IMR-90 (cell line): ENCODE measurements around the gene DNPH1. TPM values are rescaled to one million over a fixed set of nuclear protein-coding genes. Genes with fewer than 3 reads are reported as not detected.

Experiments
- ATAC-seq: fragments of 200-7000 bp; cut with Tn5 transposase; 2 replicates; pipeline ENCODE4 v1.9.1; 2020; ENCODE audit warnings: low read depth, mild to moderate bottlenecking, moderate library complexity
- BruUV-seq: library from RNA; stranded (reverse); fragments of 400-500 nt; replicated peaks from 2 replicates; lab custom pipeline; 2021; lab: Mats Ljungman, UMichigan
- CTCF ChIA-PET: fragments of 300-600 bp; formaldehyde crosslinking; extraction: SDS; loops from one replicate; lab custom pipeline; 2021; ENCODE audit warnings: antibody characterized with exemption; lab: Yijun Ruan, JAX
- POLR2A ChIA-PET: fragments of 300-600 bp; sonication (Branson Sonifier 250); formaldehyde crosslinking; loops from one replicate; lab custom pipeline; 2022; ENCODE audit warnings: antibody characterized with exemption; ENCODE audit not compliant: unreplicated experiment; lab: Charles Lee
- DNase-seq: peaks from one replicate; pipeline ENCODE4 v3.0.0; 2013
- H2AFZ ChIP-seq: replicated peaks from 2 replicates; pipeline ENCODE3; 2013; ENCODE audit warnings: low read length, mild to moderate bottlenecking; ENCODE audit not compliant: poor library complexity
- H2AK5ac ChIP-seq: 2 replicates; pipeline ENCODE4 v1.6.1; 2013; ENCODE audit warnings: low read depth, low read length, inconsistent platforms
- H2AK9ac ChIP-seq: replicated peaks from 2 replicates; pipeline ENCODE3; 2013; ENCODE audit warnings: mild to moderate bottlenecking, low read depth, low read length, moderate library complexity; ENCODE audit not compliant: poor library complexity
- H2BK120ac ChIP-seq: 2 replicates; pipeline ENCODE4 v1.6.1; 2013; ENCODE audit warnings: low read depth, low read length, inconsistent platforms
- H2BK15ac ChIP-seq: 3 replicates; pipeline ENCODE4 v1.6.1; 2013; ENCODE audit warnings: low read depth, low read length, inconsistent platforms
- H2BK20ac ChIP-seq: 2 replicates; pipeline ENCODE4 v1.6.1; 2013; ENCODE audit warnings: low read depth, mild to moderate bottlenecking, inconsistent platforms, low read length, moderate library complexity
- H2BK5ac ChIP-seq: 2 replicates; pipeline ENCODE4 v1.6.1; 2013; ENCODE audit warnings: mild to moderate bottlenecking, low read depth, low read length, inconsistent platforms; ENCODE audit not compliant: poor library complexity, severe bottlenecking
- H3K14ac ChIP-seq: replicated peaks from 2 replicates; pipeline ENCODE4 v1.6.1; 2013; ENCODE audit warnings: low read depth, low read length, inconsistent platforms
- H3K18ac ChIP-seq: 2 replicates; pipeline ENCODE4 v1.6.1; 2013; ENCODE audit warnings: low read depth, low read length, control low read depth
- H3K23ac ChIP-seq: 2 replicates; pipeline ENCODE4 v1.6.1; 2013; ENCODE audit warnings: low read depth, low read length, inconsistent platforms
- H3K27ac ChIP-seq: 2 replicates; pipeline ENCODE4 v1.5.1; 2013; ENCODE audit warnings: mild to moderate bottlenecking, control low read depth, low read length; ENCODE audit not compliant: insufficient read depth
- H3K27me3 ChIP-seq: 2 replicates; pipeline ENCODE4 v1.6.1; 2013; ENCODE audit warnings: low read length; ENCODE audit not compliant: control insufficient read depth, insufficient read depth
- H3K36me3 ChIP-seq: 2 replicates; pipeline ENCODE4 v1.6.1; 2013; ENCODE audit warnings: low read length, mixed read lengths; ENCODE audit not compliant: control insufficient read depth, insufficient read depth
- H3K4ac ChIP-seq: 2 replicates; pipeline ENCODE4 v1.6.1; 2013; ENCODE audit warnings: low read depth, low read length, inconsistent platforms
- H3K4me1 ChIP-seq: 2 replicates; pipeline ENCODE4 v1.6.1; 2013; ENCODE audit warnings: low read length, mixed read lengths; ENCODE audit not compliant: control insufficient read depth, insufficient read depth
- H3K4me2 ChIP-seq: 2 replicates; pipeline ENCODE4 v1.6.1; 2013; ENCODE audit warnings: low read depth, mild to moderate bottlenecking, control low read depth, low read length, moderate library complexity
- H3K4me3 ChIP-seq: 2 replicates; pipeline ENCODE4 v1.5.1; 2013; ENCODE audit warnings: low read depth, mild to moderate bottlenecking, control low read depth, low read length, moderate library complexity; ENCODE audit not compliant: insufficient read depth
- H3K56ac ChIP-seq: 2 replicates; pipeline ENCODE4 v1.6.1; 2013; ENCODE audit warnings: low read length, inconsistent platforms; ENCODE audit not compliant: insufficient read depth; ENCODE audit errors: extremely low read depth
- H3K79me1 ChIP-seq, 2 experiments: 2 replicates each; pipeline ENCODE4 v1.6.1; 2013; ENCODE audit warnings: low read length in 2 of 2, inconsistent platforms in 1 of 2, low read depth in 1 of 2
- H3K9ac ChIP-seq: 2 replicates; pipeline ENCODE4 v1.6.1; 2013; ENCODE audit warnings: low read depth, low read length, control low read depth
- H3K9me1 ChIP-seq: 2 replicates; pipeline ENCODE4 v1.6.1; 2013; ENCODE audit warnings: low read length, inconsistent platforms; ENCODE audit not compliant: insufficient read depth
- H3K9me3 ChIP-seq: 2 replicates; pipeline ENCODE4 v1.6.1; 2013; ENCODE audit warnings: low read length; ENCODE audit not compliant: control insufficient read depth, insufficient read depth
- H4K20me1 ChIP-seq: 2 replicates; pipeline ENCODE4 v1.6.1; 2013; ENCODE audit warnings: low read length, inconsistent platforms; ENCODE audit not compliant: insufficient read depth
- H4K5ac ChIP-seq: 2 replicates; pipeline ENCODE4 v1.6.1; 2013; ENCODE audit warnings: mild to moderate bottlenecking, low read depth, low read length, control low read depth
- H4K8ac ChIP-seq, 2 experiments: 2 replicates each; pipeline ENCODE4 v1.6.1; 2013; ENCODE audit warnings: low read depth in 2 of 2, low read length in 2 of 2, control low read depth in 1 of 2, inconsistent platforms in 1 of 2
- H4K91ac ChIP-seq: 2 replicates; pipeline ENCODE4 v1.6.1; 2013; ENCODE audit warnings: low read depth, low read length, inconsistent platforms; ENCODE audit not compliant: insufficient read depth
- BHLHE40 ChIP-seq: fragments of 150-350 bp; IDR thresholded peaks from 2 replicates; pipeline ENCODE4 v1.6.1; 2016; ENCODE audit warnings: mild to moderate bottlenecking, low read depth, low read length
- CEBPB ChIP-seq: IDR thresholded peaks from 2 replicates; pipeline ENCODE4 v1.6.1; 2012; ENCODE audit warnings: low read depth, low read length, improper control_type of control experiment
- CTCF ChIP-seq: conservative IDR thresholded peaks from 2 replicates; pipeline ENCODE4 v1.5.1; 2012; ENCODE audit warnings: mild to moderate bottlenecking, low read depth, low read length, improper control_type of control experiment
- MAFK ChIP-seq: IDR thresholded peaks from 2 replicates; pipeline ENCODE4 v1.6.1; 2012; ENCODE audit warnings: low read depth, low read length, improper control_type of control experiment
- MXI1 ChIP-seq: IDR thresholded peaks from 2 replicates; pipeline ENCODE4 v1.6.1; 2012; ENCODE audit warnings: low read depth, mild to moderate bottlenecking, low read length, moderate library complexity, borderline replicate concordance
- NFE2L2 ChIP-seq: fragments of 150-350 bp; IDR thresholded peaks from 2 replicates; pipeline ENCODE4 v1.6.1; 2016; ENCODE audit warnings: low read depth, mild to moderate bottlenecking, low read length
- POLR2A ChIP-seq: IDR thresholded peaks from 2 replicates; pipeline ENCODE4 v1.6.1; 2012; ENCODE audit warnings: mild to moderate bottlenecking, low read depth, low read length
- RCOR1 ChIP-seq: IDR thresholded peaks from 2 replicates; pipeline ENCODE4 v1.6.1; 2012; ENCODE audit warnings: mild to moderate bottlenecking, low read length, improper control_type of control experiment; ENCODE audit not compliant: insufficient replicate concordance
- RFX5 ChIP-seq: IDR thresholded peaks from 2 replicates; pipeline ENCODE4 v1.8.0; 2012; ENCODE audit warnings: low read depth, mild to moderate bottlenecking, low read length, moderate library complexity
- SMC3 ChIP-seq: fragments of 150-350 bp; IDR thresholded peaks from 2 replicates; pipeline ENCODE4 v1.6.1; 2016; ENCODE audit warnings: low read depth, mild to moderate bottlenecking, antibody characterized with exemption, low read length, moderate library complexity
- WGBS, 2 experiments: methylation state at CpG; one replicate each; pipeline versions ENCODE4 v1.1.5 to v1.1.7; 2013; ENCODE audit warnings: missing lambda C conversion rate in 2 of 2; ENCODE audit not compliant: insufficient read length in 1 of 2; ENCODE audit errors: extremely low coverage in 2 of 2; 5-methylcytosine and 5-hydroxymethylcytosine counted together
- dilution Hi-C: fragments of 300-500 bp; cut with HindIII; formaldehyde crosslinking; loops from one replicate; pipeline ENCODE4 v1.14.3; 2018; ENCODE audit warnings: low sequenced_read_pairs; ENCODE audit not compliant: unreplicated experiment
- in situ Hi-C: fragments of 300-500 bp; cut with MboI; formaldehyde crosslinking; loops from 3 replicates; pipeline ENCODE4 v1.14.3; 2019; ENCODE audit warnings: low sequenced_read_pairs, inconsistent platforms, mixed read lengths
- intact Hi-C: fragments of 100-400 bp; cut with micrococcal nuclease; formaldehyde crosslinking; loops from 2 replicates; pipeline ENCODE4 v1.10.0; 2022
- polyA plus RNA-seq, 3 experiments: library from polyadenylated mRNA; depleted of rRNA; stranded (reverse); fragments of >200 nt; gene quantifications; 2 replicates each; pipeline ENCODE4 v1.2.3, GENCODE V29; 2012; ENCODE audit warnings: low replicate concordance in 1 of 3
- total RNA-seq: library from RNA; depleted of rRNA; stranded (reverse); fragments of >200 nt; gene quantifications from 2 replicates; pipeline ENCODE4 v1.2.3, GENCODE V29; 2012

DNPH1 gene
- total and polyA plus RNA-seq, 2 of the 4 experiments (the other 2 are of a cell fraction) = 19.0 to 47.8 TPM

- in situ Hi-C loops = no loop called here
- no peak overlapping the region for H2BK20ac ChIP-seq
Observed at GRCh38 chr6:43235841-43236240, 6.6 kb upstream of the DNPH1 start.

More at GRCh38 chr6:43235841-43236240, 6.6 kb upstream of the DNPH1 start:
- H3K4me3 ChIP-seq = no peak overlapping the region
- H4K8ac ChIP-seq = no peak overlapping the region
- intact Hi-C loops = no loop called here
- no peaks in the 10 kb centered on the region for H4K20me1 ChIP-seq
- H3K18ac ChIP-seq = no peak overlapping the region
- no peak overlapping the region for H2BK120ac ChIP-seq
- no peak overlapping the region for H3K14ac ChIP-seq
- H2BK5ac ChIP-seq = no peak overlapping the region
- H3K27me3 ChIP-seq = peaks cover 38% of the 10 kb centered on the region
- H3K36me3 ChIP-seq = no peaks in the 10 kb centered on the region
- H4K5ac ChIP-seq = no peak overlapping the region
- WGBS, 2 experiments = no CpG with 5 or more reads among the region's 2 CpGs
- ChIA-PET CTCF (no interaction called here), POLR2A (no interaction called here)
- H3K79me1 ChIP-seq = no peaks in the 10 kb centered on the region
- no peak overlapping the region for H3K9ac ChIP-seq
- no peaks in the 10 kb centered on the region for H3K4me1 ChIP-seq
- H3K9me3 ChIP-seq = peaks cover 6% of the 10 kb centered on the region
- no peak overlapping the region for H2BK15ac ChIP-seq
- no TSS peak for BruUV-seq
- H3K56ac ChIP-seq = no peak overlapping the region
- H3K4me2 ChIP-seq = no peak overlapping the region
- TF ChIP-seq CTCF = no peak
- no peak for TF ChIP-seq MXI1
- no peak for TF ChIP-seq POLR2A
- no peak for TF ChIP-seq RCOR1
- TF ChIP-seq BHLHE40 = no peak
- TF ChIP-seq SMC3 = no peak
- TF ChIP-seq CEBPB = no peak
- TF ChIP-seq MAFK = no peak
- TF ChIP-seq RFX5 = no peak
- TF ChIP-seq NFE2L2 = no peak
- dilution Hi-C loops = no loop called here
- ATAC-seq (no peak), DNase-seq (no peak)
- no peak overlapping the region for H3K4ac ChIP-seq
- H2AK9ac ChIP-seq = no peak overlapping the region
- H3K9me1 ChIP-seq = no peaks in the 10 kb centered on the region
- H4K91ac ChIP-seq = no peak overlapping the region
- no peak overlapping the region for H3K23ac ChIP-seq
- no peak overlapping the region for H3K27ac ChIP-seq
- no peak overlapping the region for H2AK5ac ChIP-seq
- no peak overlapping the region for H2AFZ ChIP-seq
